K562 (cell line): ENCODE measurements around the gene GP1BB. TPM values are rescaled to one million over a fixed set of nuclear protein-coding genes. Genes with fewer than 3 reads are reported as not detected.

Experiments used
- EGR1 ChIP-seq: fragments of 450-650 bp; conservative IDR thresholded peaks from 2 replicates; pipeline ENCODE4 v1.6.1; 2017; ENCODE audit warnings: mild to moderate bottlenecking
- IFI16 ChIP-seq: fragments of 250-450 bp; sonication (Bioruptor Pico); IDR thresholded peaks from 2 replicates; pipeline ENCODE4 v2.1.2; 2022; ENCODE audit warnings: mild to moderate bottlenecking, inconsistent platforms
- MEF2A ChIP-seq: IDR thresholded peaks from 2 replicates; pipeline ENCODE4 v1.6.1; 2011; ENCODE audit warnings: low read depth, mild to moderate bottlenecking, low read length, moderate library complexity; ENCODE audit not compliant: control insufficient read depth
- NFE2 ChIP-seq: IDR thresholded peaks from 2 replicates; pipeline ENCODE4 v1.6.1; 2014; ENCODE audit warnings: antibody characterized with exemption, low read depth
- PHB ChIP-seq: fragments of 250-450 bp; sonication (Bioruptor Pico); IDR thresholded peaks from 2 replicates; pipeline ENCODE4 v1.5.0; 2021
- THRAP3 ChIP-seq: fragments of 450-650 bp; IDR thresholded peaks from 2 replicates; pipeline ENCODE4 v1.6.1; 2016; ENCODE audit warnings: mild to moderate bottlenecking, inconsistent platforms, borderline replicate concordance
- WHSC1 ChIP-seq: IDR thresholded peaks from one replicate; pipeline ENCODE4 v1.6.1; 2012; ENCODE audit warnings: low read length, control low read depth, inconsistent platforms
- polyA plus RNA-seq, 8 experiments: library from polyadenylated mRNA; depleted of rRNA in 4 of 8; stranded (reverse) in 5 of 8; unstranded in 3 of 8; fragments of >200 nt; fragmentation: Nextera tagmentation in 2 of 8; fragmentation: Illumina TruSeq in 1 of 8; extraction: Ambion mirVana in 2 of 8; extraction: Trizol in 1 of 8; gene quantifications; 2 replicates each; pipeline versions ENCODE4 v1.2.1 to v1.2.3, GENCODE V29; 2011 to 2014; ENCODE audit warnings: inconsistent platforms in 1 of 8, missing spikeins in 1 of 8
- total RNA-seq, 7 experiments: library from RNA; depleted of rRNA in 6 of 7; stranded (reverse); fragments of >200 nt in 6 of 7; fragmentation: Illumina TruSeq in 2 of 7; extraction: Trizol in 2 of 7; gene quantifications; 2 replicates each; pipeline versions ENCODE4 v1.2.1 to v1.2.3, GENCODE V29; 2011 to 2021; ENCODE audit warnings: low replicate concordance in 1 of 7
- TF ChIP-seq, protein P1 (sequence below): conservative IDR thresholded peaks from 2 replicates; pipeline ENCODE4 v1.6.1; 2011; ENCODE audit warnings: low read depth, mild to moderate bottlenecking, low read length; ENCODE audit not compliant: control insufficient read depth
- TF ChIP-seq, protein P2 (sequence below): fragments of 250-450 bp; sonication (Bioruptor Pico); IDR thresholded peaks from 2 replicates; pipeline ENCODE4 v1.9.0; 2021; ENCODE audit warnings: mild to moderate bottlenecking, inconsistent platforms
- TF ChIP-seq, protein P3 (sequence below), 2 experiments: fragments of 200-800 bp in 1 of 2; sonication (Bioruptor generic) in 1 of 2; sonication (generic) in 1 of 2; formaldehyde crosslinking in 1 of 2; IDR thresholded peaks in 1 of 2; conservative IDR thresholded peaks in 1 of 2; 2 replicates each; pipeline versions ENCODE4 v1.5.0 to v1.6.1; 2016 to 2020; ENCODE audit warnings: missing compliant biosample characterization in 1 of 2, missing genetic modification characterization in 1 of 2, missing genetic modification reagents in 1 of 2

Gene GP1BB
- total and polyA plus RNA-seq, 9 of the 15 experiments (the other 6 are each of a cell fraction or from before 2014, with no cell fraction given) = 0.69 to 162 (median 2.8) TPM

DNA sequence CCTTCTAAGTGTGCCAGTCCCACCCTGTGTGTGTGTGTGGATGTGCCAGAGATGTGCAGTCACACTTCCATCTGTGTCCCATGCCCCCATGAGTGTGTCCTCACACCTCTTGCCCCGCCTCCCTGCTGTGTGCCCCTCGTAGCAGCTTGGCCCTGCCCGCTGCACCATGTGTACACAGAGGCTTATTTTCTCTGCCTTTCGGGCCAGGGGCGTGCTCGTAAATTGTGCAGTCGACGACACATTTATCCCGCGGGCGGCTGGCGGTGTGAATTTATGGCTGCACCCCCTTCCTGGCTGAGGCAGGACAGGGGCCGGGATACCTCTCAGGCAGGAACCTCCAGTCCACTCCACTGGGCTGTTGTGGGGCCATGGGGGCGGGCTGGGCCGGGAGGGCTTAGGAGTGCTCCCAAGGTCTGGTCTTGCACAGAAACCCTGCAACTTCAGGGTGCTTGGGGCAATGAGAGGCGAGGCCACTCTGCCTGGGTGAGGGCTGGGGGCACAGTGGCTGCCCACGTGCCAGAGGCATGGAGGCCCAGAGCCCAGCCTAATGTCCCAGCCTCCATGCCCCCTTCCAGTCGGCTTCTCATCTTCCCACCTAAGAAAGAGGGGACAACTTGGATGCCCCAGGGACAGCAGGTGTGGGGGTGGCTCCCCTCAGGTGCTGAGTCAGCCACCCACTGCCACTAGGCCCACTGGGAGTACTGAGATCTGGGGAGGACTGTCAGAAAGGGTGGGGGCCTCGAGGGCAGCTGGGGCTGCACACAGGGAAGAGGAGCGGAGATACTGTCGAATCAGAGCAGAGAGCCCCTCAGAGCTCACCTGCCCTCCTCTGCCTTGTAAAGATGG is 12.5 kb downstream of the GP1BB start (continued):
- TF ChIP-seq PHB (0 out of 2 replicates have a peak, but pooled peaks have one; percentile 16), MEF2A (no peak), THRAP3 (no peak), IFI16 (CRISPR knock-in tag) (0 out of 2 replicates have a peak, but pooled peaks have one; percentile 4), NFE2 (peak; percentile 54), EGR1 (peak; percentile 85), WHSC1 (peak; percentile 11)
- TF ChIP-seq, protein P1, sequence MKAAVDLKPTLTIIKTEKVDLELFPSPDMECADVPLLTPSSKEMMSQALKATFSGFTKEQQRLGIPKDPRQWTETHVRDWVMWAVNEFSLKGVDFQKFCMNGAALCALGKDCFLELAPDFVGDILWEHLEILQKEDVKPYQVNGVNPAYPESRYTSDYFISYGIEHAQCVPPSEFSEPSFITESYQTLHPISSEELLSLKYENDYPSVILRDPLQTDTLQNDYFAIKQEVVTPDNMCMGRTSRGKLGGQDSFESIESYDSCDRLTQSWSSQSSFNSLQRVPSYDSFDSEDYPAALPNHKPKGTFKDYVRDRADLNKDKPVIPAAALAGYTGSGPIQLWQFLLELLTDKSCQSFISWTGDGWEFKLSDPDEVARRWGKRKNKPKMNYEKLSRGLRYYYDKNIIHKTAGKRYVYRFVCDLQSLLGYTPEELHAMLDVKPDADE = peak; percentile 19; the same call in 1 of the 2 replicates
- TF ChIP-seq, protein P2, sequence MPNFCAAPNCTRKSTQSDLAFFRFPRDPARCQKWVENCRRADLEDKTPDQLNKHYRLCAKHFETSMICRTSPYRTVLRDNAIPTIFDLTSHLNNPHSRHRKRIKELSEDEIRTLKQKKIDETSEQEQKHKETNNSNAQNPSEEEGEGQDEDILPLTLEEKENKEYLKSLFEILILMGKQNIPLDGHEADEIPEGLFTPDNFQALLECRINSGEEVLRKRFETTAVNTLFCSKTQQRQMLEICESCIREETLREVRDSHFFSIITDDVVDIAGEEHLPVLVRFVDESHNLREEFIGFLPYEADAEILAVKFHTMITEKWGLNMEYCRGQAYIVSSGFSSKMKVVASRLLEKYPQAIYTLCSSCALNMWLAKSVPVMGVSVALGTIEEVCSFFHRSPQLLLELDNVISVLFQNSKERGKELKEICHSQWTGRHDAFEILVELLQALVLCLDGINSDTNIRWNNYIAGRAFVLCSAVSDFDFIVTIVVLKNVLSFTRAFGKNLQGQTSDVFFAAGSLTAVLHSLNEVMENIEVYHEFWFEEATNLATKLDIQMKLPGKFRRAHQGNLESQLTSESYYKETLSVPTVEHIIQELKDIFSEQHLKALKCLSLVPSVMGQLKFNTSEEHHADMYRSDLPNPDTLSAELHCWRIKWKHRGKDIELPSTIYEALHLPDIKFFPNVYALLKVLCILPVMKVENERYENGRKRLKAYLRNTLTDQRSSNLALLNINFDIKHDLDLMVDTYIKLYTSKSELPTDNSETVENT (CRISPR knock-in tag) = peak; percentile 64; the same call in 1 of the 2 replicates
- TF ChIP-seq, protein P3, sequence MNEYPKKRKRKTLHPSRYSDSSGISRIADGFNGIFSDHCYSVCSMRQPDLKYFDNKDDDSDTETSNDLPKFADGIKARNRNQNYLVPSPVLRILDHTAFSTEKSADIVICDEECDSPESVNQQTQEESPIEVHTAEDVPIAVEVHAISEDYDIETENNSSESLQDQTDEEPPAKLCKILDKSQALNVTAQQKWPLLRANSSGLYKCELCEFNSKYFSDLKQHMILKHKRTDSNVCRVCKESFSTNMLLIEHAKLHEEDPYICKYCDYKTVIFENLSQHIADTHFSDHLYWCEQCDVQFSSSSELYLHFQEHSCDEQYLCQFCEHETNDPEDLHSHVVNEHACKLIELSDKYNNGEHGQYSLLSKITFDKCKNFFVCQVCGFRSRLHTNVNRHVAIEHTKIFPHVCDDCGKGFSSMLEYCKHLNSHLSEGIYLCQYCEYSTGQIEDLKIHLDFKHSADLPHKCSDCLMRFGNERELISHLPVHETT (CRISPR knock-in tag; conservative IDR thresholded peaks at IDR 0.05 in 1 of 2, IDR thresholded peaks at IDR 0.05 in 1 of 2) = 0 out of 4 replicates have a peak, but pooled peaks of 1 of the 2 experiments have one; percentile 3
